ENCODE data around the gene CFAP100. TPM values are rescaled to one million over a fixed set of nuclear protein-coding genes. Genes with fewer than 3 reads are reported as not detected.

CFAP100 gene
- total and polyA plus RNA-seq, 12 donors, result 0.17 TPM; not detected in 11

- DNase-seq, result peak in 2 of 7 donors; percentile 1 to 19
- WGBS, 4 donors, result 79 to 83% (median 81%) methylated on average over 18 to 19 of the region's 19 CpGs
- intact Hi-C loops (cut with DNase I), result no loop called here
- no peaks in the 10 kb centered on the region for H3K27me3 ChIP-seq
- peak overlapping the region in 1 of 5 donors; percentile 48 for H3K27ac ChIP-seq
- peaks cover 2 to 27% of the 10 kb centered on the region in 2 donors for H3K4me1 ChIP-seq (replicated peaks in 1 of 2)
- H3K4me3 ChIP-seq, result no peak overlapping the region
- TF ChIP-seq POLR2A (IDR thresholded peaks at IDR 0.05) (no peak), CTCF (IDR thresholded peaks at IDR 0.05) (no peak)
- H3K9me3 ChIP-seq (replicated peaks in 1 of 3), result no peaks in the 10 kb centered on the region
- peaks cover 0 to 98% of the 10 kb centered on the region in 2 donors for H3K36me3 ChIP-seq (replicated peaks in 1 of 2)
These were observed 72.3 kb downstream of the CFAP100 start for GRCh38 chr3:126466886-126467610.

GRCh38 chr3:126467611-126467955 lies 72.9 kb downstream of the CFAP100 start:
- intact Hi-C loops (cut with DNase I), result no loop called here
- H3K27me3 ChIP-seq, result no peaks in the 10 kb centered on the region

GRCh38 chr3:126468028-126468891 lies 73.6 kb downstream of the CFAP100 start:
- peak overlapping the region in 2 of 5 donors; percentile 51 to 68 for H3K27ac ChIP-seq
- H3K4me3 ChIP-seq, result no peak overlapping the region
- H3K9me3 ChIP-seq (replicated peaks in 1 of 3), result no peaks in the 10 kb centered on the region
- H3K27me3 ChIP-seq, result no peaks in the 10 kb centered on the region
- TF ChIP-seq CTCF (IDR thresholded peaks at IDR 0.05) (no peak), POLR2A (IDR thresholded peaks at IDR 0.05) (no peak)
- WGBS, 4 donors, result 73 to 78% (median 76%) methylated on average over 13 of the region's 13 CpGs
- H3K36me3 ChIP-seq (replicated peaks in 1 of 2), result peaks cover 0 to 87% of the 10 kb centered on the region in 2 donors
- DNase-seq, result peak in 4 of 7 donors; percentile 55 to 63 (median 59)
- peaks cover 14 to 39% of the 10 kb centered on the region in 2 donors for H3K4me1 ChIP-seq (replicated peaks in 1 of 2)
- intact Hi-C loops (cut with DNase I), result no loop called here

More at GRCh38 chr3:126467611-126467955, 72.9 kb downstream of the CFAP100 start:
- peak in 1 of 7 donors; percentile 16 for DNase-seq
- Histone ChIP-seq H3K4me3 (no peak overlapping the region), H3K9me3 (replicated peaks in 1 of 3) (no peaks in the 10 kb centered on the region), H3K4me1 (replicated peaks in 1 of 2) (peaks cover 8 to 32% of the 10 kb centered on the region in 2 donors), H3K36me3 (replicated peaks in 1 of 2) (peaks cover 0 to 93% of the 10 kb centered on the region in 2 donors), H3K27ac (no peak overlapping the region)
- TF ChIP-seq POLR2A (IDR thresholded peaks at IDR 0.05), result no peak
- no peak for TF ChIP-seq CTCF (IDR thresholded peaks at IDR 0.05)
- WGBS, 4 donors, result 65 to 83% (median 78%) methylated on average over 5 to 8 of the region's 8 CpGs

- Histone ChIP-seq H3K36me3 (replicated peaks in 1 of 2) (peaks cover 0 to 76% of the 10 kb centered on the region in 2 donors), H3K9me3 (replicated peaks in 1 of 3) (no peaks in the 10 kb centered on the region), H3K4me3 (no peak overlapping the region), H3K4me1 (replicated peaks in 1 of 2) (peaks cover 26 to 51% of the 10 kb centered on the region in 2 donors), H3K27me3 (no peaks in the 10 kb centered on the region), H3K27ac (no peak overlapping the region)
- intact Hi-C loops (cut with DNase I), result no loop called here
- peak in 2 of 7 donors; percentile 6 to 11 for DNase-seq
- WGBS, 4 donors, result 93 to 95% (median 94%) methylated on average over 11 of the region's 11 CpGs
- TF ChIP-seq POLR2A (IDR thresholded peaks at IDR 0.05) (no peak), CTCF (IDR thresholded peaks at IDR 0.05) (no peak)
These were observed 74.8 kb downstream of the CFAP100 start for GRCh38 chr3:126469479-126469878.

Measured in adrenal gland (tissue), 12 donors.